ENCODE measurements around the gene PTF1A.

The PTF1A gene

DNA sequence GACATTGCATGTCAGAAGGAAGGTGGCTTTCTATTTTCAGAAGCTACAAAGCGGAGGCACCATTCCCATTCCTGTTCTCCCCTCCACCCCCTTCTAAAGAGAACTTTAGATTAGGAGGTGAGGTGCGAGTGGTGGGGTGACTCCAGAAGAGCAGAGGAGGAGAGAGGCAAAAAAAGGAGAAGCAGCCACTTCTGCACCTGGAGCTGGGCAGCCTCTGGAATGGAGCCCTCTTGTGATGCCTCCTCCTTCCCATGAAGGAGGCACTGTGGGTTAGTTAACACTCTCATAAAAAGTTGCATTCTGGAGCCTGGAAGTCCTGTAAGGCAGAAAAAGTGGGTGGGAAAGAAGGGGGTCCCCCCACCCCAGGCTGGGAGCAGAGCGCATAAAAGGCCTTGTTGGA, 4.8 kb downstream of the PTF1A start:
- no peak overlapping the region for H3K18ac ChIP-seq (ENCODE audit: low read depth in 1 of 2, low read length in 2 of 2)
- DNase-seq: no peak
- no peak overlapping the region for H4K8ac ChIP-seq (ENCODE audit: low read length)
- H2BK120ac ChIP-seq (ENCODE audit: low read depth, low read length): no peak overlapping the region
- no peak overlapping the region for H2AK5ac ChIP-seq (ENCODE audit: low read length, severe bottlenecking)
- H3K23ac ChIP-seq (ENCODE audit: low read length in 2 of 2): no peak overlapping the region
- H4K91ac ChIP-seq (ENCODE audit: low read length): no peak overlapping the region
- H3K4me2 ChIP-seq (ENCODE audit: low read length, poor library complexity, severe bottlenecking): no peak overlapping the region
- H3K9ac ChIP-seq (ENCODE audit: low read length): no peak overlapping the region
- H3K14ac ChIP-seq (ENCODE audit: low read length in 2 of 2): no peak overlapping the region
- peaks cover 92% of the 10 kb centered on the region in 2 experiments for H3K27me3 ChIP-seq (ENCODE audit: control insufficient read depth in 1 of 2, insufficient read depth in 1 of 2, low read length in 2 of 2)
- H2BK5ac ChIP-seq (ENCODE audit: low read depth, low read length, poor library complexity, severe bottlenecking): no peak overlapping the region
- no peak overlapping the region for H2BK12ac ChIP-seq (ENCODE audit: low read length in 2 of 2)
- no peak overlapping the region for H3K27ac ChIP-seq (ENCODE audit: low read length, poor library complexity, severe bottlenecking)
- H3K4me1 ChIP-seq (ENCODE audit: control insufficient read depth, insufficient read depth, low read depth, low read length): peaks cover 19% of the 10 kb centered on the region
- no peak overlapping the region for H2AFZ ChIP-seq (ENCODE audit: low read depth, low read length)
- 29% methylated on average over 2 of the region's 3 CpGs for WGBS
- H3K4ac ChIP-seq (ENCODE audit: low read depth in 1 of 2, low read length in 2 of 2): no peak overlapping the region
- H3K9me3 ChIP-seq (ENCODE audit: control insufficient read depth, low read length): no peaks in the 10 kb centered on the region
- H3K4me3 ChIP-seq (ENCODE audit: insufficient read depth in 1 of 2, low read depth in 1 of 2, low read length in 2 of 2): no peak overlapping the region
- H3K36me3 ChIP-seq (ENCODE audit: control insufficient read depth in 1 of 2, insufficient read depth in 2 of 2, low read depth in 1 of 2, low read length in 2 of 2): no peaks in the 10 kb centered on the region
- no peak overlapping the region for H2BK15ac ChIP-seq (ENCODE audit: low read depth, poor library complexity, severe bottlenecking)
- H3K79me1 ChIP-seq (replicated peaks; ENCODE audit: low read length, poor library complexity, severe bottlenecking): no peaks in the 10 kb centered on the region

DNA sequence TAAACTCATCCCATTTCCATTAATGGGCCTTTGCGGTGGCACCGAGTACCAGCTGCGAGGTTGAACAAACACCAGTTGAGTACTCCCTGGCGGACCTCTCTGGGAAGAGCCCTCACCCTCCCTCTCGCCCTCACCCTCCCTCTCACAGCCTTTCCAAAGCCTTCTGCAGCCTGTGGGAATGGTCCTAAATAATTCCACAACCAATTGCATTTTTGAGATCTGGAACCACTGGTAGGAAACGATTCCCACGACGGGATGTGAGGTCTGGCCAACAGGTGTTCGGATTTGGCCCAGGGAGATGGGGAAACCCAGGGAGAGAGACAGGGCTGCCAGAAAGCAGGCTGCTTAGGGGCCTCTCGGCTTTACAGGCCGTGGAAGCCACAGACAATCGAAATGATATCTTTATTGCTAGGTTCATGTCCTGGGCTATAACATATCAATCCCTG, 5.3 kb downstream of the PTF1A start:
- Histone ChIP-seq H4K91ac (ENCODE audit: low read length) (no peak overlapping the region), H3K23ac (ENCODE audit: low read length in 2 of 2) (no peak overlapping the region), H3K9me3 (ENCODE audit: control insufficient read depth, low read length) (no peaks in the 10 kb centered on the region), H3K9ac (ENCODE audit: low read length) (no peak overlapping the region), H3K14ac (ENCODE audit: low read length in 2 of 2) (no peak overlapping the region), H2BK15ac (ENCODE audit: low read depth, poor library complexity, severe bottlenecking) (no peak overlapping the region), H2BK5ac (ENCODE audit: low read depth, low read length, poor library complexity, severe bottlenecking) (no peak overlapping the region), H3K27ac (ENCODE audit: low read length, poor library complexity, severe bottlenecking) (no peak overlapping the region), H3K4me3 (ENCODE audit: insufficient read depth in 1 of 2, low read depth in 1 of 2, low read length in 2 of 2) (no peak overlapping the region), H3K4ac (ENCODE audit: low read depth in 1 of 2, low read length in 2 of 2) (no peak overlapping the region), H3K4me1 (ENCODE audit: control insufficient read depth, insufficient read depth, low read depth, low read length) (peaks cover 16% of the 10 kb centered on the region), H4K8ac (ENCODE audit: low read length) (no peak overlapping the region), H3K36me3 (ENCODE audit: control insufficient read depth in 1 of 2, insufficient read depth in 2 of 2, low read depth in 1 of 2, low read length in 2 of 2) (no peaks in the 10 kb centered on the region), H3K79me1 (replicated peaks; ENCODE audit: low read length, poor library complexity, severe bottlenecking) (no peaks in the 10 kb centered on the region), H2BK12ac (ENCODE audit: low read length in 2 of 2) (no peak overlapping the region), H2AK5ac (ENCODE audit: low read length, severe bottlenecking) (no peak overlapping the region), H3K4me2 (ENCODE audit: low read length, poor library complexity, severe bottlenecking) (no peak overlapping the region), H2BK120ac (ENCODE audit: low read depth, low read length) (no peak overlapping the region), H2AFZ (ENCODE audit: low read depth, low read length) (no peak overlapping the region), H3K27me3 (ENCODE audit: control insufficient read depth in 1 of 2, insufficient read depth in 1 of 2, low read length in 2 of 2) (peaks cover 94 to 95% of the 10 kb centered on the region in 2 experiments), H3K18ac (ENCODE audit: low read depth in 1 of 2, low read length in 2 of 2) (no peak overlapping the region)
- 23% methylated on average over 12 of the region's 12 CpGs for WGBS
- DNase-seq: no peak

- Histone ChIP-seq H3K9ac (ENCODE audit: low read length) (no peak overlapping the region), H3K27ac (ENCODE audit: low read length, poor library complexity, severe bottlenecking) (no peak overlapping the region), H3K18ac (ENCODE audit: low read depth in 1 of 2, low read length in 2 of 2) (no peak overlapping the region), H3K23ac (ENCODE audit: low read length in 2 of 2) (no peak overlapping the region), H3K4me3 (ENCODE audit: insufficient read depth in 1 of 2, low read depth in 1 of 2, low read length in 2 of 2) (no peak overlapping the region), H2BK120ac (ENCODE audit: low read depth, low read length) (no peak overlapping the region), H3K4ac (ENCODE audit: low read depth in 1 of 2, low read length in 2 of 2) (no peak overlapping the region), H4K91ac (ENCODE audit: low read length) (no peak overlapping the region), H3K14ac (ENCODE audit: low read length in 2 of 2) (no peak overlapping the region), H3K79me1 (replicated peaks; ENCODE audit: low read length, poor library complexity, severe bottlenecking) (no peaks in the 10 kb centered on the region), H3K4me2 (ENCODE audit: low read length, poor library complexity, severe bottlenecking) (no peak overlapping the region), H3K27me3 (ENCODE audit: control insufficient read depth in 1 of 2, insufficient read depth in 1 of 2, low read length in 2 of 2) (peaks cover 99% of the 10 kb centered on the region in 2 experiments), H2BK15ac (ENCODE audit: low read depth, poor library complexity, severe bottlenecking) (no peak overlapping the region), H2AK5ac (ENCODE audit: low read length, severe bottlenecking) (no peak overlapping the region), H3K9me3 (ENCODE audit: control insufficient read depth, low read length) (no peaks in the 10 kb centered on the region), H2BK12ac (ENCODE audit: low read length in 2 of 2) (no peak overlapping the region), H3K4me1 (ENCODE audit: control insufficient read depth, insufficient read depth, low read depth, low read length) (peaks cover 8% of the 10 kb centered on the region), H4K8ac (ENCODE audit: low read length) (no peak overlapping the region), H2AFZ (ENCODE audit: low read depth, low read length) (no peak overlapping the region), H2BK5ac (ENCODE audit: low read depth, low read length, poor library complexity, severe bottlenecking) (no peak overlapping the region), H3K36me3 (ENCODE audit: control insufficient read depth in 1 of 2, insufficient read depth in 2 of 2, low read depth in 1 of 2, low read length in 2 of 2) (no peaks in the 10 kb centered on the region)
- 3% methylated on average over 6 of the region's 13 CpGs for WGBS
- no peak for DNase-seq
Measured at GRCh38 chr10:23198610-23198939, 6.5 kb downstream of the PTF1A start.

GRCh38 chr10:23198940-23199767, 7.0 kb downstream of the PTF1A start:
- Histone ChIP-seq H3K4me3 (ENCODE audit: insufficient read depth in 1 of 2, low read depth in 1 of 2, low read length in 2 of 2) (no peak overlapping the region), H3K4me1 (ENCODE audit: control insufficient read depth, insufficient read depth, low read depth, low read length) (peaks cover 8% of the 10 kb centered on the region), H2BK15ac (ENCODE audit: low read depth, poor library complexity, severe bottlenecking) (no peak overlapping the region), H2BK12ac (ENCODE audit: low read length in 2 of 2) (no peak overlapping the region), H3K27me3 (ENCODE audit: control insufficient read depth in 1 of 2, insufficient read depth in 1 of 2, low read length in 2 of 2) (peaks cover 99% of the 10 kb centered on the region in 2 experiments), H3K27ac (ENCODE audit: low read length, poor library complexity, severe bottlenecking) (no peak overlapping the region), H2BK120ac (ENCODE audit: low read depth, low read length) (no peak overlapping the region), H3K36me3 (ENCODE audit: control insufficient read depth in 1 of 2, insufficient read depth in 2 of 2, low read depth in 1 of 2, low read length in 2 of 2) (no peaks in the 10 kb centered on the region), H2AK5ac (ENCODE audit: low read length, severe bottlenecking) (no peak overlapping the region), H3K4ac (ENCODE audit: low read depth in 1 of 2, low read length in 2 of 2) (no peak overlapping the region), H2BK5ac (ENCODE audit: low read depth, low read length, poor library complexity, severe bottlenecking) (no peak overlapping the region), H3K23ac (ENCODE audit: low read length in 2 of 2) (no peak overlapping the region), H3K18ac (ENCODE audit: low read depth in 1 of 2, low read length in 2 of 2) (no peak overlapping the region), H4K8ac (ENCODE audit: low read length) (no peak overlapping the region), H3K79me1 (replicated peaks; ENCODE audit: low read length, poor library complexity, severe bottlenecking) (no peaks in the 10 kb centered on the region), H4K91ac (ENCODE audit: low read length) (no peak overlapping the region), H3K9ac (ENCODE audit: low read length) (no peak overlapping the region), H3K9me3 (ENCODE audit: control insufficient read depth, low read length) (no peaks in the 10 kb centered on the region), H3K14ac (ENCODE audit: low read length in 2 of 2) (no peak overlapping the region), H3K4me2 (ENCODE audit: low read length, poor library complexity, severe bottlenecking) (no peak overlapping the region), H2AFZ (ENCODE audit: low read depth, low read length) (no peak overlapping the region)
- WGBS: 3% methylated on average over 57 of the region's 60 CpGs
- peak; percentile 24 for DNase-seq

All from mesenchymal stem cell (in vitro differentiated cells and primary cell).